Stomach smooth muscle (tissue), 2 donors: Measurements from ENCODE around the gene MEGF11.

Source experiments
- H3K27ac ChIP-seq: one replicate; pipeline ENCODE4 v1.7.0; 2013; ENCODE audit warnings: mild to moderate bottlenecking, low read length, inconsistent platforms
- H3K27me3 ChIP-seq, 2 donors: one replicate each; pipeline ENCODE4 v1.7.0; 2013; ENCODE audit warnings: low read length in 2 of 2; ENCODE audit not compliant: insufficient read depth in 2 of 2, control insufficient read depth in 1 of 2
- H3K36me3 ChIP-seq, 2 donors: one replicate each; pipeline ENCODE4 v1.7.0; 2013; ENCODE audit warnings: low read length in 2 of 2; ENCODE audit not compliant: control insufficient read depth in 2 of 2, insufficient read depth in 2 of 2
- H3K4me1 ChIP-seq: one replicate; pipeline ENCODE4 v1.7.0; 2013; ENCODE audit warnings: low read length; ENCODE audit not compliant: control insufficient read depth, insufficient read depth
- H3K4me3 ChIP-seq, 2 donors: one replicate each; pipeline ENCODE4 v1.7.0; 2013; ENCODE audit warnings: low read length in 2 of 2
- H3K9ac ChIP-seq, 2 donors: one replicate each; pipeline ENCODE4 v1.7.0; 2013; ENCODE audit warnings: low read length in 2 of 2, mild to moderate bottlenecking in 1 of 2
- H3K9me3 ChIP-seq, 2 donors: one replicate each; pipeline ENCODE4 v1.7.0; 2013; ENCODE audit warnings: low read length in 2 of 2; ENCODE audit not compliant: control insufficient read depth in 2 of 2
- donor health status: healthy.
- donor health status: Pancreatic carcinoma.

MEGF11 gene

DNA sequence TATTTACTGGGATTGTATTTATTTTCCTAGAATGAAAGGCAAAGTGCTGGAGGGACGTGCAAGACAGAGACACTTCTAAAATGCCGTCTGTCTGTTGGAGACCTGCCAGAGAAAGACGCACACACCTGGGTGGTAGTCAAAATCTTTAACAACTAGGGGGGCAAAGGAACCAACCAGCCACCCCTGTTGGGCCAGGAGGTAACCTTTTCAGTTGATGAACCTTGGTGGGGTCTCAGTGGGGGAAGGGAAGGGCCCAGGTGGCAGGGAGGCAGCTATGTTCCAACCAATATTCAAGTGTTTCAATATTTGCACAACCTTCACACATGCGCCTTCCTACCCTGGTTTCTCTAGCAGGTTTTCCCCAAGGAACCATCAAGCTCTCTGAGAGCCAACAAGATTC lies 99.0 kb downstream of the MEGF11 start:
- H3K9ac ChIP-seq: no peak overlapping the region
- H3K36me3 ChIP-seq: no peaks in the 10 kb centered on the region
- H3K4me3 ChIP-seq: no peak overlapping the region
- peaks cover 4 to 26% of the 10 kb centered on the region in 2 donors for H3K27me3 ChIP-seq
- H3K27ac ChIP-seq: no peak overlapping the region
- H3K9me3 ChIP-seq: no peaks in the 10 kb centered on the region
- H3K4me1 ChIP-seq: no peaks in the 10 kb centered on the region

DNA sequence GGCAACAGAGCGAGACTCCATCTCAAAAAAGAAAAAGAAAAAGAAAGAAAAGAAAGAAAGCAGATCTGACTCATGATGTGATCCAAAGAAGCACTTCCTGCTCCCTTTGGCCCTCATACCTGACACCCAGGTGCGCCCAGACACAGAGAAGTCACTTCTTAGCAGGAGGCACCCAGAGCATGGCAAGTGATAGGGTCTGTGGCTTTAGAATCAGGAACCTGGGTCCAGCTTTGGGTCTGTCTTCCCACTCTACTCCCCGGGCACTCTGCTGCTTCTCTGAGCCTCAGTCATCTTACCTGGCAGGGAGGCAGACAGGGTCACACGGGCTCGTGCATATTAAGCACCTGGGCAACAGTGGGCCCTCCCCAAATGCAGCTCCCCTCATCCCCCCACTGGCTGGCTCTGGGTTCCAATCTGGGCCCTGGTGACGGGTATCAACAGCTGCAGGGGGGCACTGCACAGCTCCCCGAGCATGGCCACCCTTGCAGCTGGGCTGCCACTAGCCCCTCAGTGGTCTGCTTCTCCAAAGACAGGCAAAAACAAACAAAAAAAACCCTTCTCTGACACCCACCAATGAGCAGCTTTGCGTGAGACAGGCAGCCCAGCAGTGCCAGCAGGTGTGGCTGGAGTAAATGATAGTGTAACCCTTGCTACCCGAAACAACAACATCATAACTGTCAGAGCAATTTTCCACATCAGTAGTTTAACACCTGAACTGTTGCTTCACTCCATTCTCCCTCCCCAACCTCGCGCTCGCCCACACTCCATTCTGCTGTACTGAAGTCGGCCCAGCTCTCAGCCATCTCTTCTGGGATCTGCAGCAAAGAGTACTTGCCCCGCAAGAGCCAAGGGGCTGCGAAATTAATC lies 99.8 kb downstream of the MEGF11 start:
- Histone ChIP-seq H3K27me3 (peaks cover 4 to 24% of the 10 kb centered on the region in 2 donors), H3K4me3 (no peak overlapping the region)

DNA sequence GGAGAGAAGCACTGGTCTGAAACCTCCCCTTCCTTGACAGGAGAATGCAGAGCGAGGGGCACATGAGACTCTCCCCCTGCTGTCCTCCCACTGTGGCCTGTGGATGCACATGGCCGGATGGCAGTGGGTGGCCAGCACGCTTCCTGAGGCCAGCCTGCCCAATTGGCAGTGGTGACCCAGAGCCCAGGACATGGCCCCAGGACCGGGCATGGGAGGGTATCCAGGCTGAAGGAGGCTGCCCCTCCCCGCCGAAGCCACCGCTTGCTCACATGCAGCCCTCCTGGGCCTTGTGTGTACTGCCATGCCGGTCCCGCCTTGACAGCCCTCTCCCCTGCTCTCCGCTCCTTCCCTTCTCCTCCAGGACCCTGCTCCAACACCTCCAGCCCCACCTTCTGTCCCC lies 100.9 kb downstream of the MEGF11 start:
- Histone ChIP-seq H3K27me3 (peaks cover 4 to 24% of the 10 kb centered on the region in 2 donors), H3K36me3 (no peaks in the 10 kb centered on the region), H3K4me1 (no peaks in the 10 kb centered on the region), H3K9ac (no peak overlapping the region), H3K9me3 (no peaks in the 10 kb centered on the region), H3K27ac (no peak overlapping the region), H3K4me3 (no peak overlapping the region)

More for the DNA sequence above, 99.8 kb downstream of the MEGF11 start:
- Histone ChIP-seq H3K9me3 (no peaks in the 10 kb centered on the region), H3K4me1 (no peaks in the 10 kb centered on the region), H3K36me3 (no peaks in the 10 kb centered on the region), H3K9ac (no peak overlapping the region), H3K27ac (no peak overlapping the region)

DNA sequence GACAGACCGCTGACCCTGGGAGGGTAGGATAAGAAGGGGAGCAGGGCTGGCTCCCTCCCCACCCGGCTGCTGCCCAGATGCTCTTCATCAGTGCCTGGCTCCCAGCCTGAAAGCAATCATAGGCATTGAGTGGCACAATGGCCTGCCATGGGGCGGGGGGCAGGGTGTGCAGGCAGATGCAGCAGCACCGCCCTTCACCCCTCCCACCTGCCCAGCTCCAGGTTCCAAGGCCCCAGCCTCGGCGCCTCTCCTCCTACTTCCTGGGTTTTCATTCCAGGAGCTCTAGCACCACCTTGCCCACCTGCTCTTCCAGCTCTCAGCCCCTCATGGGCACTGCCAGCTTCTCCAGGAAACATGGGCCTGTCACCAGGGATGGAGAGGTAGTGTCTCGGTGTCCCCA lies 101.7 kb downstream of the MEGF11 start:
- no peaks in the 10 kb centered on the region for H3K9me3 ChIP-seq
- no peak overlapping the region for H3K27ac ChIP-seq
- H3K36me3 ChIP-seq: no peaks in the 10 kb centered on the region
- no peak overlapping the region for H3K9ac ChIP-seq
- H3K4me1 ChIP-seq: no peaks in the 10 kb centered on the region
- no peak overlapping the region for H3K4me3 ChIP-seq
- peaks cover 4 to 20% of the 10 kb centered on the region in 2 donors for H3K27me3 ChIP-seq

DNA sequence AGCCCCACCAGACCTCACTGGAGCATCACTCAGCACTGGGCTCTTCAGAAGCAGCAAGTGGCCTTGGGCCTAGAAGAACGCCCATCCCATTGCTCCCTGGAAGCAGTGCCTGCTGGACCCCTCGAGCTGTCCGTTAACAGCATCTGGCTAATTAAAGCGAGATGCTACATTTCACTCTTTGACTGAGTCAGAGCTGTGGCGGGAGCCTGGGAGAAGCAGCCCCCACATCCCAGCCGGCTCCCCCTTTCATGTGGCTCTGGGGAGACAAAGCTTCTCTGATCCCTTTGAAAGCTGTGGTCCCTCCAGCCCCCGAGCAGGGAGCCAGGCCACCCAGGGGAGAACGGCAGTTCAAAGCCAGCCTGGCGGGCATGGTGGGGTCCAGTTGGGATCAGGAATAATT lies 103.7 kb downstream of the MEGF11 start:
- no peaks in the 10 kb centered on the region for H3K9me3 ChIP-seq
- no peak overlapping the region for H3K27ac ChIP-seq
- H3K4me1 ChIP-seq: no peaks in the 10 kb centered on the region
- no peak overlapping the region for H3K9ac ChIP-seq
- H3K4me3 ChIP-seq: no peak overlapping the region
- H3K36me3 ChIP-seq: no peaks in the 10 kb centered on the region
- H3K27me3 ChIP-seq: peaks cover 0 to 13% of the 10 kb centered on the region in 2 donors

DNA sequence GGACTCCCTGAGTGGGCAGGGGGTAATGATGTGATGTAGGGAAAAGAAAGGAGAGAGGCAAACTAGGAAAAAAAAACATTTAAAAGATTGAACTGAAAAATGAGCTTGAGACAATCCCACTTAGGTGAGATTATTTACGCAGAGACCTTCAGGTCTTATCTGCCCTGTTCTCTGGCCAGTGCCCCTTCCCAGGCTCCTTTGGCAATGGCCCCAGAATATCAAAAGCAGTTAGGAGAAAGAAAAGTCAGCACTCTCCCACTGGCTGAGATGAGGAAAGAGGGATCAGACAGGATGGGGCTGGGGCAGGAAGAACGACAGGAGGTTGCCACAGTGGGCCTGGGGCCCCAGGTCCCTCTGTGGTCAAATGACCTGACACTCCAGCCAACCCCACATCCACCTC lies 105.4 kb downstream of the MEGF11 start:
- no peaks in the 10 kb centered on the region for H3K4me1 ChIP-seq
- H3K27me3 ChIP-seq: peaks cover 0 to 13% of the 10 kb centered on the region in 2 donors
- no peak overlapping the region for H3K4me3 ChIP-seq
- no peak overlapping the region for H3K9ac ChIP-seq
- H3K9me3 ChIP-seq: no peaks in the 10 kb centered on the region
- no peak overlapping the region for H3K27ac ChIP-seq
- H3K36me3 ChIP-seq: no peaks in the 10 kb centered on the region

DNA sequence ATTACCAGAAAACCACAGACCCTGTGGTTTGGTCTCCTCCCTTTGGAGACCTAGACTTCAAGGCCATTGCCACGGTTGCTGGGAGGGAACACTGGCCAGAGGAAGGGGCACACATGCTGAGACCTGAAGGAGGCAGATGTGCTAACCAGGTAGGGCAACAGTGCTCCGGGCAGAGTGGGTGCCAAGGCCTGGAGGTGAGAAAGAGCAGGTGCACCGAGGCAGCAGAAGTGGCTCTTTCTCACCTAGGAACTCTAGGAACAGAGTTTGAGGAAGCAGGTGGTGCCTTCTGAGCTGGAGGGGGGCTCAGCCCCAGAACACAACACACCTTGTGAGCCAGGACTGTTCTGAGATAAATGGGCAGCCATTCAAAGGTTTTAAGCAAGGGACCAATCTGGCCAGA lies 106.1 kb downstream of the MEGF11 start:
- H3K36me3 ChIP-seq: no peaks in the 10 kb centered on the region
- H3K27me3 ChIP-seq: peaks cover 0 to 12% of the 10 kb centered on the region in 2 donors
- no peak overlapping the region for H3K9ac ChIP-seq
- no peak overlapping the region for H3K27ac ChIP-seq
- no peaks in the 10 kb centered on the region for H3K9me3 ChIP-seq
- H3K4me3 ChIP-seq: no peak overlapping the region
- H3K4me1 ChIP-seq: no peaks in the 10 kb centered on the region

DNA sequence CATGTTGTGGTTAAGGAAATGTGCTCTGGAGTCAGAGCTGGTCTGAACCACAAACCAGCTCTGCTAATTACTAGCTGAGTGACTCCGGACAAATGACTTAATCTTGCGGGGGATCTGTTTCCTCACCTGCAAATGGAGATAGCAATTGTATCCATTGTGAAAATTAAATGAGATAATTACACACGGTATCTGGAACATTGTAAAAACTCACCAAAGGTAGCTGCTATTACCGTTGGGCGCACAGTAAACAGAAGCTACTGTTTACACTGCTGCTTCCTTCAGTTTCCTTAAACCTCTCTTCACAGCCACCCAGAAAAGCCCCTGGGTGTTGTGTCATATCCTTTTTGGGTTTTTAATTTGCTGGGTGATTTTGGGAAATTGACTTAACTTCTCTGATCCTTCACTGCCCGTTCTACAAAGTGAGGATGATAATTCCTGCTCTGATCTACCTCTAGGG lies 107.8 kb downstream of the MEGF11 start:
- H3K4me3 ChIP-seq: no peak overlapping the region
- no peak overlapping the region for H3K9ac ChIP-seq
- no peaks in the 10 kb centered on the region for H3K9me3 ChIP-seq
- H3K36me3 ChIP-seq: no peaks in the 10 kb centered on the region
- no peaks in the 10 kb centered on the region for H3K4me1 ChIP-seq
- H3K27ac ChIP-seq: no peak overlapping the region
- peaks cover 0 to 9% of the 10 kb centered on the region in 2 donors for H3K27me3 ChIP-seq

DNA sequence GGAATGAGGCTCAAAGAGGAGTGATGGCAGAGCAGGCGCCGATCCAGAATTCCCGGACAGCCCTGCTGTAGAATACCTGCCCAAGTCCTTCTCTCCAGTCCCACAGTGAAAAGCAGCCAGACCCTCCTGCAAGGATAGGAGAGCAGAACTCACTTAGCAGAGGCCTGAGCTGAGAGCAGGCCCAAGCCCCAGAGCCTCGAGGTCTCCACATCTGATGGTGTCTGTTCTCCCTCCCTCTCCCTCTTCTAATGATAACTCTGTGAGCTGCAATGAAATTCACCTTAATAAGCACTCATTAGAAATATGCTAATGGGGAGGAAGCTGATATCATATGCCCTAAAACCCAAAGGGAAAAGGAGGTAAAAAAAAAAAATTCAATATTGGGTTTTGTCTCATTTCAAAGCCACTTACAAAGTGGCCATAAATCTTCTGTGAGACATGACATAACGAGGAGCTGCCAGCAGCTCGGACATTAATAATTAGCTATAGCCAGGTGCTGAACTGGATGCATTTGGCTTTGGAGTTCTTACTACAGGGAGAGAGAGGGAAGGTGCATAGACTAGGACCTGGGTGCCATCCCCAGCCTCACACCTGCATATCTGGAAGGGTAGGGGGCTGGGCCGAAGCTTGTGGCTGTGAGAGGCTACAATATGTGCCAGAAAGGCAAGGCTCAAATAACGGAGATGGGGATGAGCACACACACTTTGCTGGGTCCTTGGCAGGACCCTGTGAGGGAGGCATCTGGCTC lies 108.4 kb downstream of the MEGF11 start:
- Histone ChIP-seq H3K4me1 (no peaks in the 10 kb centered on the region), H3K27me3 (peaks cover 0 to 10% of the 10 kb centered on the region in 2 donors), H3K4me3 (no peak overlapping the region)

DNA sequence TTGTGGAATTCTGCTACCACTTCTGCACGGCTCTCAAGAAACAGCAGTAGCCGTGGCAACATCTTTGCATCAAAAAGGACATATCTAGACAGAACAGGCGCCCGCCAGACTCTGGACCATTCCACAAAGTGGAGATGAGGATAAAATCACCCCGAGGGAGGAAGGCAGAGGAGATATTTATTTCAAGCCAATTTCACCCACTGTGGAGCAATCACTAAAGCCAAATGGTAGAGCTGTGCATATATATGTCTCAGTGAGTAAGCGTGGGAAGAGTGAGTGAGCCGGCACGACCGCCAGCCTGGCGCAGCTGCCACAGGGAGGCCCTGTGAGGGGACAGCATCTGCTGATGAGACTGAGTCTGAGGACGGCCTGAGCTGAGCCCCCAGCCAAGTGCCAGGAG lies 111.3 kb downstream of the MEGF11 start:
- Histone ChIP-seq H3K27ac (no peak overlapping the region), H3K4me3 (no peak overlapping the region), H3K27me3 (peaks cover 0 to 10% of the 10 kb centered on the region in 2 donors), H3K9ac (no peak overlapping the region), H3K9me3 (no peaks in the 10 kb centered on the region), H3K4me1 (no peaks in the 10 kb centered on the region), H3K36me3 (no peaks in the 10 kb centered on the region)

More for the DNA sequence above, 108.4 kb downstream of the MEGF11 start:
- Histone ChIP-seq H3K9ac (no peak overlapping the region), H3K27ac (no peak overlapping the region), H3K9me3 (no peaks in the 10 kb centered on the region), H3K36me3 (no peaks in the 10 kb centered on the region)
